ENCODE measurements around the gene KLF4. TPM values are rescaled to one million over a fixed set of nuclear protein-coding genes. Genes with fewer than 3 reads are reported as not detected.

The KLF4 gene
- total RNA-seq, 1 donor from 2014 or later = 4.4 TPM

DNA sequence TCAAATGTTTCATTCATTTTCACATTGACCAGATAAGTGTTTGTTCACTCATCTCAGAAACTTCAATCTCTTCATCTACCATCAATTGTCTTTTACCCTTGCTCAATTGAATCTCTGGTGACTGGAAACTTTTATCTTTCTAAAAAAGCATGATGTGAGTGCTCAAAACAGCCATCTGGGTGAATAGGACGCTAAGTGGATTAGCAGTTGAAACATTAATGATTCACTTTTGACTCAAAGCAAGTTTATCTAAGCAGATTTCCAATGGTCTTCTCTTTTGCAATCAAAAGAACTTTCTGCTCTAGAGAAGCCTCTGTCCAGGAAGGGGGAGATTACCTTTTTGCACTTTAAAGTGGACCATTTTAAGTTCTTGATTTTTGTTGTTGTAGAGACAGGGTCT is 22.2 kb downstream of the KLF4 start:
- FAIRE-seq (no peak), DNase-seq (ENCODE audit: low read depth) (no peak)
- Mint-ChIP-seq H3K36me3 (ENCODE audit: low read depth, unreplicated experiment) (no peaks in the 10 kb centered on the region), H3K27me3 (ENCODE audit: low read depth, unreplicated experiment) (peaks cover 22% of the 10 kb centered on the region), H3K27ac (ENCODE audit: unreplicated experiment) (no peak overlapping the region), H3K4me1 (ENCODE audit: low read depth, unreplicated experiment) (peaks cover 4% of the 10 kb centered on the region), H3K4me3 (ENCODE audit: unreplicated experiment) (no peak overlapping the region), H3K9me3 (ENCODE audit: unreplicated experiment) (no peaks in the 10 kb centered on the region)
- Histone ChIP-seq H3K36me3 (ENCODE audit: insufficient read depth, low read length) (no peaks in the 10 kb centered on the region), H3K27ac (ENCODE audit: low read depth, low read length) (no peak overlapping the region), H3K79me2 (ENCODE audit: insufficient read depth, low read length) (no peaks in the 10 kb centered on the region), H3K9ac (ENCODE audit: low read length) (no peak overlapping the region), H3K4me2 (ENCODE audit: low read length) (no peak overlapping the region), H2AFZ (ENCODE audit: low read depth, low read length) (no peak overlapping the region), H3K27me3 (ENCODE audit: insufficient read depth, low read length) (peaks cover 16% of the 10 kb centered on the region), H3K4me3 (ENCODE audit: insufficient read depth, low read depth, low read length) (no peak overlapping the region), H3K4me1 (ENCODE audit: insufficient read depth, low read length) (peaks cover 10% of the 10 kb centered on the region), H4K20me1 (ENCODE audit: insufficient read depth, low read length) (no peaks in the 10 kb centered on the region), H3K9me3 (ENCODE audit: insufficient read depth, low read depth, low read length) (no peaks in the 10 kb centered on the region)
- no peak for TF ChIP-seq EZH2 (IDR thresholded peaks at IDR 0.05; ENCODE audit: insufficient read depth, low read length)
- TF ChIP-seq, protein P1, sequence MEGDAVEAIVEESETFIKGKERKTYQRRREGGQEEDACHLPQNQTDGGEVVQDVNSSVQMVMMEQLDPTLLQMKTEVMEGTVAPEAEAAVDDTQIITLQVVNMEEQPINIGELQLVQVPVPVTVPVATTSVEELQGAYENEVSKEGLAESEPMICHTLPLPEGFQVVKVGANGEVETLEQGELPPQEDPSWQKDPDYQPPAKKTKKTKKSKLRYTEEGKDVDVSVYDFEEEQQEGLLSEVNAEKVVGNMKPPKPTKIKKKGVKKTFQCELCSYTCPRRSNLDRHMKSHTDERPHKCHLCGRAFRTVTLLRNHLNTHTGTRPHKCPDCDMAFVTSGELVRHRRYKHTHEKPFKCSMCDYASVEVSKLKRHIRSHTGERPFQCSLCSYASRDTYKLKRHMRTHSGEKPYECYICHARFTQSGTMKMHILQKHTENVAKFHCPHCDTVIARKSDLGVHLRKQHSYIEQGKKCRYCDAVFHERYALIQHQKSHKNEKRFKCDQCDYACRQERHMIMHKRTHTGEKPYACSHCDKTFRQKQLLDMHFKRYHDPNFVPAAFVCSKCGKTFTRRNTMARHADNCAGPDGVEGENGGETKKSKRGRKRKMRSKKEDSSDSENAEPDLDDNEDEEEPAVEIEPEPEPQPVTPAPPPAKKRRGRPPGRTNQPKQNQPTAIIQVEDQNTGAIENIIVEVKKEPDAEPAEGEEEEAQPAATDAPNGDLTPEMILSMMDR (IDR thresholded peaks at IDR 0.05; ENCODE audit: insufficient read depth, low read depth, low read length) = no peak

DNA sequence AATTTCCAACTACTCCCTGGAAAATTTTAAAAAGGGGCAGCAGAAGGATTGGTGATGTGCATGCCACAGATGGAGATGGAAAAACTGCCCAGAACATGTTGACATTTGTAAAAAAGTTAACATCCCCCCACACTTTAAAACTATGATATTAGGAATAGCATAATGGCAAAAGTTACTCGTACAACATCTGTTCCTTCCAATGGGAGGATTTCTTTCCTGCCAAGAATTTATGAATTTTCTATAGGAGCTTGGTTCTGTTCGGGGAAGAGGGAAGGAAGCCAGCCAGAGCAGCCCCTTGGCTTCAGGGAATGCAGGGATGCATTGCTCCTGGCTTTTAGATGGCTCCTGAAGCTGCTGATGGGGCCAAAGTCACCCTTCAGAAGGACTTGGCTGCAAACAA is 22.7 kb downstream of the KLF4 start:
- TF ChIP-seq, protein P1 (IDR thresholded peaks at IDR 0.05; ENCODE audit: insufficient read depth, low read depth, low read length) = no peak
- TF ChIP-seq EZH2 (IDR thresholded peaks at IDR 0.05; ENCODE audit: insufficient read depth, low read length) = no peak
- no peaks in the 10 kb centered on the region for H3K36me3 Mint-ChIP-seq (ENCODE audit: low read depth, unreplicated experiment)
- no peak overlapping the region for H3K27ac Mint-ChIP-seq (ENCODE audit: unreplicated experiment)
- peaks cover 22% of the 10 kb centered on the region for H3K27me3 Mint-ChIP-seq (ENCODE audit: low read depth, unreplicated experiment)
- Histone ChIP-seq H4K20me1 (ENCODE audit: insufficient read depth, low read length) (no peaks in the 10 kb centered on the region), H3K79me2 (ENCODE audit: insufficient read depth, low read length) (no peaks in the 10 kb centered on the region), H3K4me1 (ENCODE audit: insufficient read depth, low read length) (peaks cover 10% of the 10 kb centered on the region), H3K27me3 (ENCODE audit: insufficient read depth, low read length) (peaks cover 16% of the 10 kb centered on the region), H3K9me3 (ENCODE audit: insufficient read depth, low read depth, low read length) (no peaks in the 10 kb centered on the region), H2AFZ (ENCODE audit: low read depth, low read length) (no peak overlapping the region), H3K4me3 (ENCODE audit: insufficient read depth, low read depth, low read length) (no peak overlapping the region), H3K9ac (ENCODE audit: low read length) (no peak overlapping the region), H3K36me3 (ENCODE audit: insufficient read depth, low read length) (no peaks in the 10 kb centered on the region), H3K27ac (ENCODE audit: low read depth, low read length) (no peak overlapping the region), H3K4me2 (ENCODE audit: low read length) (no peak overlapping the region)
- FAIRE-seq (no peak), DNase-seq (ENCODE audit: low read depth) (no peak)
- H3K4me1 Mint-ChIP-seq (ENCODE audit: low read depth, unreplicated experiment) = peaks cover 4% of the 10 kb centered on the region
- no peaks in the 10 kb centered on the region for H3K9me3 Mint-ChIP-seq (ENCODE audit: unreplicated experiment)
- H3K4me3 Mint-ChIP-seq (ENCODE audit: unreplicated experiment) = peak overlapping the region; percentile 10

Measured in astrocyte (in vitro differentiated cells and primary cell).